GM21723 (cell line): ENCODE data around the gene ABCC4.
"Not testable (repeated sequence)": the region's sequence is repeated elsewhere in the genome, so short reads cannot be mapped to it uniquely, and the experiment has no call there.

ENCODE experiments used
- ATAC-seq: cut with Tn5 transposase; IDR thresholded peaks from one replicate; pipeline ENCODE4 v1.9.1; 2021; ENCODE audit warnings: mild to moderate bottlenecking, moderate library complexity; ENCODE audit not compliant: unreplicated experiment

Gene ABCC4

GRCh38 chr13:95300625-95301182 lies 547 bp downstream of the ABCC4 start:
- ATAC-seq: peak; percentile 70

GRCh38 chr13:95298971-95299621 lies 2.2 kb downstream of the ABCC4 start:
- no peak for ATAC-seq

GRCh38 chr13:95298169-95298965 lies 2.9 kb downstream of the ABCC4 start:
- ATAC-seq: no peak

GRCh38 chr13:95296326-95296925 lies 4.8 kb downstream of the ABCC4 start:
- ATAC-seq: no peak

GRCh38 chr13:95295026-95295425 lies 6.2 kb downstream of the ABCC4 start:
- ATAC-seq: no peak

- ATAC-seq: no peak
These were observed 8.6 kb downstream of the ABCC4 start for GRCh38 chr13:95292622-95293021.

GRCh38 chr13:95289901-95290300 lies 11.3 kb downstream of the ABCC4 start:
- ATAC-seq: not testable (repeated sequence)

GRCh38 chr13:95289020-95289444 lies 12.2 kb downstream of the ABCC4 start:
- ATAC-seq: no peak

- ATAC-seq: no peak
These were observed 16.8 kb downstream of the ABCC4 start for GRCh38 chr13:95284436-95284835.

- ATAC-seq: no peak
These were observed 22.2 kb downstream of the ABCC4 start for GRCh38 chr13:95279016-95279415.

GRCh38 chr13:95276037-95276505 lies 25.2 kb downstream of the ABCC4 start:
- no peak for ATAC-seq

GRCh38 chr13:95275322-95276036 lies 25.8 kb downstream of the ABCC4 start:
- ATAC-seq: no peak

- ATAC-seq: not testable (repeated sequence)
These were observed 27.6 kb downstream of the ABCC4 start for GRCh38 chr13:95273592-95274132.

- ATAC-seq: not testable (repeated sequence)
These were observed 29.2 kb downstream of the ABCC4 start for GRCh38 chr13:95272076-95272475.

GRCh38 chr13:95269756-95270155 lies 31.5 kb downstream of the ABCC4 start:
- no peak for ATAC-seq

- not testable (repeated sequence) for ATAC-seq
These were observed 32.7 kb downstream of the ABCC4 start for GRCh38 chr13:95268343-95269065.

GRCh38 chr13:95267662-95268342 lies 33.4 kb downstream of the ABCC4 start:
- ATAC-seq: no peak

- no peak for ATAC-seq
These were observed 37.0 kb downstream of the ABCC4 start for GRCh38 chr13:95264225-95264624.

- ATAC-seq: no peak
These were observed 38.3 kb downstream of the ABCC4 start for GRCh38 chr13:95262837-95263384.
